ENCODE data around the gene CAPN10. TPM values are rescaled to one million over a fixed set of nuclear protein-coding genes. Genes with fewer than 3 reads are reported as not detected.

CAPN10 gene
- total RNA-seq, 4 donors from 2014 or later = 6.8 to 12.2 (median 7.5) TPM

DNA sequence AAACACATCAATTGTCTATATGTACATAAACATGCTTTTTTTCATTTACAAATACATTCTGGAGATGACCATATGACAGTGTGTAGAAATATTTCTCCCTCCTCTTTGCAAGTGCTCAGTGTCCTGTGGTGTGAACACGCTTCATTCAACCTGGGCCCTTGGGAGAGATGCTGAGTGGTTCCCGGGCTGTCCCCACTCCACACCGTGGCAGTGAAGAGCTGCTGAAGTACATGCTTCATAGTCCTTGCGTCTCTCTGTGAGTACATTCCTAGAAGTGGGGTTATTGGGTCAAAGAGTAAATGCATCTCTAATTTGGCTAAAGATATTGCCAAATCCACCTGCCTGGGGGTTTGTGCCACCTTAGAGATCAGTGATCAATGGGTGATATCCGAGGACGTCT is 32.2 kb downstream of the CAPN10 start:
- no peaks in the 10 kb centered on the region for H3K36me3 ChIP-seq
- no peaks in the 10 kb centered on the region for H3K27me3 ChIP-seq
- H3K4me3 ChIP-seq = no peak overlapping the region
- intact Hi-C loops (cut with DNase I; ENCODE audit: low total_unique reads) (no loop called here), in situ Hi-C loops (cut with MboI; ENCODE audit: low sequenced_read_pairs in 4 of 4) (no loop called here)
- H3K4me1 ChIP-seq = no peaks in the 10 kb centered on the region
- DNase-seq (peak in 1 of 2 donors; percentile 1), ATAC-seq (no peak)
- TF ChIP-seq POLR2A (IDR thresholded peaks at IDR 0.05) = no peak
- TF ChIP-seq, protein P1, sequence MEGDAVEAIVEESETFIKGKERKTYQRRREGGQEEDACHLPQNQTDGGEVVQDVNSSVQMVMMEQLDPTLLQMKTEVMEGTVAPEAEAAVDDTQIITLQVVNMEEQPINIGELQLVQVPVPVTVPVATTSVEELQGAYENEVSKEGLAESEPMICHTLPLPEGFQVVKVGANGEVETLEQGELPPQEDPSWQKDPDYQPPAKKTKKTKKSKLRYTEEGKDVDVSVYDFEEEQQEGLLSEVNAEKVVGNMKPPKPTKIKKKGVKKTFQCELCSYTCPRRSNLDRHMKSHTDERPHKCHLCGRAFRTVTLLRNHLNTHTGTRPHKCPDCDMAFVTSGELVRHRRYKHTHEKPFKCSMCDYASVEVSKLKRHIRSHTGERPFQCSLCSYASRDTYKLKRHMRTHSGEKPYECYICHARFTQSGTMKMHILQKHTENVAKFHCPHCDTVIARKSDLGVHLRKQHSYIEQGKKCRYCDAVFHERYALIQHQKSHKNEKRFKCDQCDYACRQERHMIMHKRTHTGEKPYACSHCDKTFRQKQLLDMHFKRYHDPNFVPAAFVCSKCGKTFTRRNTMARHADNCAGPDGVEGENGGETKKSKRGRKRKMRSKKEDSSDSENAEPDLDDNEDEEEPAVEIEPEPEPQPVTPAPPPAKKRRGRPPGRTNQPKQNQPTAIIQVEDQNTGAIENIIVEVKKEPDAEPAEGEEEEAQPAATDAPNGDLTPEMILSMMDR (IDR thresholded peaks at IDR 0.05 in 4 of 5, conservative IDR thresholded peaks at IDR 0.05 in 1 of 5) = no peak
- H3K9me3 ChIP-seq = no peaks in the 10 kb centered on the region
- H3K27ac ChIP-seq = no peak overlapping the region

- no peaks in the 10 kb centered on the region for H3K36me3 ChIP-seq
- in situ Hi-C loops (cut with MboI; ENCODE audit: low sequenced_read_pairs in 4 of 4) = no loop called here
- TF ChIP-seq, protein P1 (IDR thresholded peaks at IDR 0.05 in 4 of 5, conservative IDR thresholded peaks at IDR 0.05 in 1 of 5) = no peak
- no peak for TF ChIP-seq POLR2A (IDR thresholded peaks at IDR 0.05)
- intact Hi-C loops (cut with DNase I; ENCODE audit: low total_unique reads) = no loop called here
- no peak overlapping the region for H3K27ac ChIP-seq
- no peaks in the 10 kb centered on the region for H3K9me3 ChIP-seq
- no peak overlapping the region for H3K4me3 ChIP-seq
- no peaks in the 10 kb centered on the region for H3K27me3 ChIP-seq
- DNase-seq = peak in 1 of 2 donors; percentile 1
- no peaks in the 10 kb centered on the region for H3K4me1 ChIP-seq
- ATAC-seq = no peak
Measured at GRCh38 chr2:240619506-240620148, 33.1 kb downstream of the CAPN10 start.

GRCh38 chr2:240620149-240620731 is 33.7 kb downstream of the CAPN10 start:
- intact Hi-C loops (cut with DNase I; ENCODE audit: low total_unique reads) = no loop called here
- in situ Hi-C loops (cut with MboI; ENCODE audit: low sequenced_read_pairs in 4 of 4) = no loop called here
- no peak for TF ChIP-seq POLR2A (IDR thresholded peaks at IDR 0.05)
- TF ChIP-seq, protein P1 (IDR thresholded peaks at IDR 0.05 in 4 of 5, conservative IDR thresholded peaks at IDR 0.05 in 1 of 5) = no peak
- Histone ChIP-seq H3K27me3 (no peaks in the 10 kb centered on the region), H3K4me1 (no peaks in the 10 kb centered on the region), H3K4me3 (no peak overlapping the region), H3K9me3 (no peaks in the 10 kb centered on the region), H3K36me3 (no peaks in the 10 kb centered on the region), H3K27ac (no peak overlapping the region)
- DNase-seq = peak in 1 of 2 donors; percentile 10
- no peak for ATAC-seq

DNA sequence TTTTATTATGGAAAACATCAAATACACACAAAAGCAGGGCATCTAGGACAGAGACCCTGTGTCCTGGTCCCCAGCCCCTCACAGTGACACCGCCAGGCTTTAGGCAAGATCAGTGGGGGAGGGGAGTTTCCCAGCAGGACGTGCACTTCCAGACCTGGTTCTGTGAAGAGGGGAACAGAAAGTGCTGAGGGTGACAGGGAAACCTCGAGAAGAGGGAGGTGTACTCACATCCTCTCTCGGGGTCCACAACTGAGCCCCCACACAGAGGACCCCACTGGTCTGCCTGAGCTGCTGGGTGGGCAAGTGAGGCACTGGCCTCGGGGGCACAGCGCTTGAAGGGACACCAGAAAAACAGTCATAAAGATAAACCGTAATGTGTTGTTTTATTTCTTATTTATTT is 34.3 kb downstream of the CAPN10 start:
- Histone ChIP-seq H3K9me3 (no peaks in the 10 kb centered on the region), H3K36me3 (no peaks in the 10 kb centered on the region), H3K27ac (no peak overlapping the region), H3K4me1 (no peaks in the 10 kb centered on the region), H3K4me3 (no peak overlapping the region), H3K27me3 (no peaks in the 10 kb centered on the region)
- TF ChIP-seq, protein P1 (IDR thresholded peaks at IDR 0.05 in 4 of 5, conservative IDR thresholded peaks at IDR 0.05 in 1 of 5) = no peak
- no peak for TF ChIP-seq POLR2A (IDR thresholded peaks at IDR 0.05)
- in situ Hi-C loops (cut with MboI; ENCODE audit: low sequenced_read_pairs in 4 of 4) (no loop called here), intact Hi-C loops (cut with DNase I; ENCODE audit: low total_unique reads) (no loop called here)
- DNase-seq (peak in 1 of 2 donors; percentile 4), ATAC-seq (no peak)
